Stimulated activated CD4-positive, alpha-beta T cell treated with anti-CD3 and anti-CD28 coated beads, Interleukin-15, amount 100 ng/mL, for 24 hours (primary cell): ENCODE measurements around the gene CCSAP.

Experiments
- DNase-seq: peaks from one replicate; pipeline ENCODE4 v3.0.0-alpha.2; 2020

Gene CCSAP

GRCh38 chr1:229364207-229365065, 21.6 kb upstream of the CCSAP start:
- DNase-seq, result no peak

- no peak for DNase-seq
Observed at GRCh38 chr1:229363723-229364122, 20.9 kb upstream of the CCSAP start.

- no peak for DNase-seq
Observed at GRCh38 chr1:229360420-229360819, 17.6 kb upstream of the CCSAP start.

GRCh38 chr1:229355661-229356060, 12.8 kb upstream of the CCSAP start:
- no peak for DNase-seq

GRCh38 chr1:229354226-229354625, 11.4 kb upstream of the CCSAP start:
- no peak for DNase-seq

- no peak for DNase-seq
Observed at GRCh38 chr1:229352975-229353374, 10.1 kb upstream of the CCSAP start.

- DNase-seq, result no peak
Observed at GRCh38 chr1:229349463-229350385, 6.9 kb upstream of the CCSAP start.

- DNase-seq, result no peak
Observed at GRCh38 chr1:229347528-229347927, 4.7 kb upstream of the CCSAP start.

- DNase-seq, result no peak
Observed at GRCh38 chr1:229344937-229345684, 2.3 kb upstream of the CCSAP start.

GRCh38 chr1:229344139-229344538, 1.3 kb upstream of the CCSAP start:
- DNase-seq, result peak; percentile 48

- DNase-seq, result peak; percentile 84
Observed at GRCh38 chr1:229341774-229342655, 832 bp downstream of the CCSAP start.

GRCh38 chr1:229340496-229340895, 2.4 kb downstream of the CCSAP start:
- DNase-seq, result no peak

- peak; percentile 27 for DNase-seq
Observed at GRCh38 chr1:229339520-229339919, 3.3 kb downstream of the CCSAP start.

- no peak for DNase-seq
Observed at GRCh38 chr1:229339086-229339485, 3.8 kb downstream of the CCSAP start.

GRCh38 chr1:229336345-229336744, 6.5 kb downstream of the CCSAP start:
- DNase-seq, result no peak

GRCh38 chr1:229334716-229335115, 8.1 kb downstream of the CCSAP start:
- no peak for DNase-seq

GRCh38 chr1:229334269-229334668, 8.6 kb downstream of the CCSAP start:
- DNase-seq, result no peak

- no peak for DNase-seq
Observed at GRCh38 chr1:229328598-229329362, 14.1 kb downstream of the CCSAP start.

GRCh38 chr1:229327765-229328164, 15.1 kb downstream of the CCSAP start:
- peak; percentile 15 for DNase-seq

- no peak for DNase-seq
Observed at GRCh38 chr1:229326601-229327000, 16.2 kb downstream of the CCSAP start.

- no peak for DNase-seq
Observed at GRCh38 chr1:229325853-229326487, 16.9 kb downstream of the CCSAP start.
